Astrocyte (in vitro differentiated cells and primary cell): ENCODE data around the gene NLGN1.

ENCODE experiments used
- EZH2 ChIP-seq: IDR thresholded peaks from 2 replicates; pipeline ENCODE4 v1.6.1; 2012; ENCODE audit warnings: mild to moderate bottlenecking, low read length, inconsistent platforms; ENCODE audit not compliant: insufficient read depth
- TF ChIP-seq, protein P1 (sequence below): IDR thresholded peaks from 2 replicates; pipeline ENCODE4 v1.5.1; 2011; ENCODE audit warnings: low read depth, mild to moderate bottlenecking, inconsistent platforms, low read length, moderate library complexity; ENCODE audit not compliant: insufficient read depth

DNA sequence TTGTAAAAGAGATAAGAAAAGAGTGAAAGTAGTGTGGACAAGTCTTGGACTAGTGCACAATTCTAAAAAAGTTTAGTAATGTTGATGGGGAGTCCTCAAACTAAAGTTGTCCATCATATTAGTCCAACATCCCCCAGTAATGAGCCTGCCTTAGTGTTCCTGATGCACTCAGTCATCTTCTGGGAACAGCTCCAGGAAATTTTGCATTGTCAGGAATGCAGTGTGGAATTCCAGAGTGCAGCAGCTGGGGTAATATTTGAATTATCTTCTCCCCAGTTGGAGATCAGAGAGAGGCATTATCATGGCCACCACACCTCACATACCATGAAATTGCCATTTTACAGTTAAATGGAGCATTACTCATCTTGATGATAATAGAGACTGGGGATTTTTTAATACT is 932.8 kb downstream of the NLGN1 start:
- TF ChIP-seq, protein P1, sequence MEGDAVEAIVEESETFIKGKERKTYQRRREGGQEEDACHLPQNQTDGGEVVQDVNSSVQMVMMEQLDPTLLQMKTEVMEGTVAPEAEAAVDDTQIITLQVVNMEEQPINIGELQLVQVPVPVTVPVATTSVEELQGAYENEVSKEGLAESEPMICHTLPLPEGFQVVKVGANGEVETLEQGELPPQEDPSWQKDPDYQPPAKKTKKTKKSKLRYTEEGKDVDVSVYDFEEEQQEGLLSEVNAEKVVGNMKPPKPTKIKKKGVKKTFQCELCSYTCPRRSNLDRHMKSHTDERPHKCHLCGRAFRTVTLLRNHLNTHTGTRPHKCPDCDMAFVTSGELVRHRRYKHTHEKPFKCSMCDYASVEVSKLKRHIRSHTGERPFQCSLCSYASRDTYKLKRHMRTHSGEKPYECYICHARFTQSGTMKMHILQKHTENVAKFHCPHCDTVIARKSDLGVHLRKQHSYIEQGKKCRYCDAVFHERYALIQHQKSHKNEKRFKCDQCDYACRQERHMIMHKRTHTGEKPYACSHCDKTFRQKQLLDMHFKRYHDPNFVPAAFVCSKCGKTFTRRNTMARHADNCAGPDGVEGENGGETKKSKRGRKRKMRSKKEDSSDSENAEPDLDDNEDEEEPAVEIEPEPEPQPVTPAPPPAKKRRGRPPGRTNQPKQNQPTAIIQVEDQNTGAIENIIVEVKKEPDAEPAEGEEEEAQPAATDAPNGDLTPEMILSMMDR: no peak
- no peak for TF ChIP-seq EZH2
